ENCODE data around the gene SHD.

GRCh38 chr19:4294389-4294788 lies 15.3 kb downstream of the SHD start:
- TF ChIP-seq CTCF (IDR thresholded peaks at IDR 0.05; ENCODE audit: insufficient read depth, low read length) (no peak), GABPA (IDR thresholded peaks at IDR 0.05; ENCODE audit: low read depth) (no peak)

All from HL-60 (cell line).